ENCODE data around the gene AKAP7.

DNA sequence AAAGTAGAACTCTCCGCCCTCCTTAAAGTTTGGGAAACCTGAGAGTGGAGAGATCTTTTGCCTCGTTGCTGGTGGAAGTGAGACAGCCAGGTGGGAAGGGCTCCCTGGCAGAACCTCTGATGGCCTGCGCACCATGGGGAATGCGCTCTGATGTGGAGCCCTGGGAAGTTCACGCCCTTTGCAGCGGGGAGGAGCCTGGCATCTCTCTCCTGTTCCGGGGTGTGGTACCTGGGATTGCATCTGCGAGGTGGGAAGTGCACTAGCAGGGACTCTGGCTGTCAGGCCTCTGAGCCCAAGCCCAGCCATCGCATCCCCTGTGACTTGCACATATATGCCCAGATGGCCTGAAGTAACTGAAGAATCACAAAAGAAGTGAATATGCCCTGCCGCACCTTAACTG is 159.8 kb downstream of the AKAP7 start:
- TF ChIP-seq, protein P1, sequence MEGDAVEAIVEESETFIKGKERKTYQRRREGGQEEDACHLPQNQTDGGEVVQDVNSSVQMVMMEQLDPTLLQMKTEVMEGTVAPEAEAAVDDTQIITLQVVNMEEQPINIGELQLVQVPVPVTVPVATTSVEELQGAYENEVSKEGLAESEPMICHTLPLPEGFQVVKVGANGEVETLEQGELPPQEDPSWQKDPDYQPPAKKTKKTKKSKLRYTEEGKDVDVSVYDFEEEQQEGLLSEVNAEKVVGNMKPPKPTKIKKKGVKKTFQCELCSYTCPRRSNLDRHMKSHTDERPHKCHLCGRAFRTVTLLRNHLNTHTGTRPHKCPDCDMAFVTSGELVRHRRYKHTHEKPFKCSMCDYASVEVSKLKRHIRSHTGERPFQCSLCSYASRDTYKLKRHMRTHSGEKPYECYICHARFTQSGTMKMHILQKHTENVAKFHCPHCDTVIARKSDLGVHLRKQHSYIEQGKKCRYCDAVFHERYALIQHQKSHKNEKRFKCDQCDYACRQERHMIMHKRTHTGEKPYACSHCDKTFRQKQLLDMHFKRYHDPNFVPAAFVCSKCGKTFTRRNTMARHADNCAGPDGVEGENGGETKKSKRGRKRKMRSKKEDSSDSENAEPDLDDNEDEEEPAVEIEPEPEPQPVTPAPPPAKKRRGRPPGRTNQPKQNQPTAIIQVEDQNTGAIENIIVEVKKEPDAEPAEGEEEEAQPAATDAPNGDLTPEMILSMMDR (IDR thresholded peaks at IDR 0.05) = no peak
- no peak for TF ChIP-seq EP300 (IDR thresholded peaks at IDR 0.05)
- TF ChIP-seq POLR2A (IDR thresholded peaks at IDR 0.05; ENCODE audit: low read depth) = no peak
